ENCODE data around the gene PCNX1.

GRCh38 chr14:70916799-70917198 lies 9.5 kb downstream of the PCNX1 start:
- no peak for TF ChIP-seq CTCF (IDR thresholded peaks at IDR 0.05)
- TF ChIP-seq EZH2 (IDR thresholded peaks at IDR 0.05; ENCODE audit: borderline replicate concordance, insufficient read depth, low read depth, low read length, poor library complexity, severe bottlenecking), result no peak
